WERI-Rb-1 (cell line): ENCODE results near the gene ZNF215.
A peak's percentile ranks its signal among the peaks of the same experiment; 100 is the strongest.

Source experiments
- DNase-seq: peaks from one replicate; pipeline ENCODE4 v3.0.0-alpha.2; 2020
- H3K27ac ChIP-seq: fragments of 250-450 bp; sonication (Bioruptor Pico); 2 replicates; pipeline ENCODE4 v1.5.1; 2020; ENCODE audit warnings: mild to moderate bottlenecking, moderate library complexity
- H3K27me3 ChIP-seq: fragments of 250-450 bp; sonication (Bioruptor Pico); 2 replicates; pipeline ENCODE4 v1.5.1; 2021; ENCODE audit warnings: mild to moderate bottlenecking, low read depth, moderate library complexity; ENCODE audit not compliant: insufficient read depth, severe bottlenecking
- H3K36me3 ChIP-seq: fragments of 250-450 bp; sonication (Bioruptor Pico); 2 replicates; pipeline ENCODE4 v1.5.1; 2020; ENCODE audit warnings: mild to moderate bottlenecking, moderate library complexity
- H3K4me3 ChIP-seq: 2 replicates; pipeline ENCODE4 v1.5.1; 2011; ENCODE audit warnings: low read depth, mild to moderate bottlenecking, control low read depth, low read length
- H3K9me3 ChIP-seq: fragments of 250-450 bp; sonication (Bioruptor Pico); 2 replicates; pipeline ENCODE4 v1.5.1; 2021; ENCODE audit warnings: mild to moderate bottlenecking, moderate library complexity; ENCODE audit not compliant: severe bottlenecking
- CTCF ChIP-seq: IDR thresholded peaks from 2 replicates; pipeline ENCODE4 v1.5.1; 2011; ENCODE audit warnings: low read depth, mild to moderate bottlenecking, control low read depth, inconsistent platforms, low read length

ZNF215 gene

GRCh38 chr11:6911378-6911777 lies 14.8 kb upstream of the ZNF215 start:
- no peaks in the 10 kb centered on the region for H3K9me3 ChIP-seq
- no peak overlapping the region for H3K27ac ChIP-seq
- no peak for TF ChIP-seq CTCF
- H3K36me3 ChIP-seq: no peaks in the 10 kb centered on the region
- no peak overlapping the region for H3K4me3 ChIP-seq
- DNase-seq: no peak
- no peaks in the 10 kb centered on the region for H3K27me3 ChIP-seq

- H3K4me3 ChIP-seq: no peak overlapping the region
- TF ChIP-seq CTCF: no peak
- no peaks in the 10 kb centered on the region for H3K36me3 ChIP-seq
- no peaks in the 10 kb centered on the region for H3K9me3 ChIP-seq
- DNase-seq: no peak
- no peaks in the 10 kb centered on the region for H3K27me3 ChIP-seq
- no peak overlapping the region for H3K27ac ChIP-seq
Measured at GRCh38 chr11:6911948-6912347, 14.3 kb upstream of the ZNF215 start.

- no peak for TF ChIP-seq CTCF
- Histone ChIP-seq H3K9me3 (peaks cover 5% of the 10 kb centered on the region), H3K27ac (no peak overlapping the region), H3K27me3 (no peaks in the 10 kb centered on the region), H3K36me3 (no peaks in the 10 kb centered on the region), H3K4me3 (no peak overlapping the region)
- DNase-seq: no peak
Measured at GRCh38 chr11:6919698-6920097, 6.5 kb upstream of the ZNF215 start.

- Histone ChIP-seq H3K9me3 (peaks cover 5% of the 10 kb centered on the region), H3K27me3 (no peaks in the 10 kb centered on the region), H3K27ac (no peak within 1 kb of the TSS), H3K36me3 (no peaks in the 10 kb centered on the region), H3K4me3 (no peak within 1 kb of the TSS)
- TF ChIP-seq CTCF: no peak
- no peak for DNase-seq
Measured at GRCh38 chr11:6920702-6921101, 5.5 kb upstream of the ZNF215 start, which contains the start of gene OR2D3. OR2D3 (plus strand) TSS chr11:6921002; CDS start chr11:6921002, 0 bp downstream.

- Histone ChIP-seq H3K27me3 (no peaks in the 10 kb centered on the region), H3K36me3 (no peaks in the 10 kb centered on the region), H3K4me3 (no peak overlapping the region), H3K9me3 (no peaks in the 10 kb centered on the region), H3K27ac (no peak overlapping the region)
- DNase-seq: no peak
- no peak for TF ChIP-seq CTCF
Measured at GRCh38 chr11:6925007-6925577, 1.1 kb upstream of the ZNF215 start.

- peak overlapping the region; percentile 21; the same call in 1 of the 2 replicates for H3K27ac ChIP-seq
- DNase-seq: peak; percentile 41
- no peak for TF ChIP-seq CTCF
- H3K36me3 ChIP-seq: no peaks in the 10 kb centered on the region
- H3K4me3 ChIP-seq: peak overlapping the region; percentile 58
- no peaks in the 10 kb centered on the region for H3K9me3 ChIP-seq
- no peaks in the 10 kb centered on the region for H3K27me3 ChIP-seq
Measured at GRCh38 chr11:6925636-6926207, 504 bp upstream of the ZNF215 start.
